Suprapubic skin (tissue), 4 donors: ENCODE results near the gene MAST1.

Experiments used
- POLR2A ChIP-seq, 2 donors: fragments of 450-650 bp; IDR thresholded peaks; one replicate each; pipeline ENCODE4 v1.6.1; 2017; ENCODE audit warnings: antibody characterized with exemption in 2 of 2, mild to moderate bottlenecking in 2 of 2, moderate library complexity in 2 of 2
- POLR2AphosphoS5 ChIP-seq, 3 donors: sonication (generic); formaldehyde crosslinking; IDR thresholded peaks; one replicate each; pipeline ENCODE4 v1.6.1; 2017; ENCODE audit warnings: antibody characterized with exemption in 3 of 3

DNA sequence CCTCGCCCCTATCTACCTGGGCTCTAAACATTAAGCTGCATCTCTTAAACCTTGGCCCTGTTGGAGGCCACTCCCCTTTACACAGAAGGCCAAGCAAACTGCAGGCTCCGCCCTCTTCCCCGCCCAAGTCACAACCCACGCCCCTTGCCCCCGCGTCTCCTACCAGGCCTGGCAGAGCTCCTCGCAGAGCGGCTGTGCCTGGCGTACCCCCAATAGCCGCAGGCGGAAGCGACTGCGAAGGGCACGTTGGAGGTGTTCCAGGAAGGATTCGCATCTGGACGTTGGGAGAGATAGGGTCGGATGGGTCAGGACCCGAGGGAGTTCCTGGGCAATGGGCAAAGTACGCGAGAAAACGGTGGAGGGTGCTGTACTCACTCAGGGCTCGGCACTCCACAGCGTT is 9.8 kb upstream of the MAST1 start:
- TF ChIP-seq POLR2A (IDR thresholded peaks at IDR 0.05) = no peak
- TF ChIP-seq POLR2AphosphoS5 (IDR thresholded peaks at IDR 0.05) = no peak
